GM18907 (cell line): ENCODE results near the gene RPL38.
"Not testable (repeated sequence)": the region's sequence is repeated elsewhere in the genome, so short reads cannot be mapped to it uniquely, and the experiment has no call there.

Experiments
- ATAC-seq: cut with Tn5 transposase; IDR thresholded peaks from one replicate; pipeline ENCODE4 v1.9.1; 2021; ENCODE audit warnings: mild to moderate bottlenecking, moderate library complexity; ENCODE audit not compliant: unreplicated experiment

RPL38 gene

DNA sequence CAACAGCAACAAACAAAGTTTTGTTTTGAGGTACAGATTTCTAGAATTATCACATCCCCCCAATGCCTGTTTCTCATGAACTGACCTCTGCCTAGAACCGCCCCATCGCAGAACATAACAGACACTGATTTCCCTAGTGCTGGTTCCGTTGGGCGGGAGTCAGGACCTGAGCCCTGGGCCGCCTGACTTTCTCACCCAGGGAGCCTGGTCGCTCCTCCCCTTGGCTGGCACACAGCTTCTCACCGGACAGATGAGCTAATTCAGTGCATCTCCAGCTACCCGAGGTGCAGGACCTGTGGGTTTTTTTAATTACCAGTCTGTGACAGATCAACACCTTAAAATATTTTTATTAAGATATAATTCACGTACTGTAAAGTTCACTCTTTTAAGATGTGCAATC is 20.1 kb upstream of the RPL38 start:
- ATAC-seq: no peak

DNA sequence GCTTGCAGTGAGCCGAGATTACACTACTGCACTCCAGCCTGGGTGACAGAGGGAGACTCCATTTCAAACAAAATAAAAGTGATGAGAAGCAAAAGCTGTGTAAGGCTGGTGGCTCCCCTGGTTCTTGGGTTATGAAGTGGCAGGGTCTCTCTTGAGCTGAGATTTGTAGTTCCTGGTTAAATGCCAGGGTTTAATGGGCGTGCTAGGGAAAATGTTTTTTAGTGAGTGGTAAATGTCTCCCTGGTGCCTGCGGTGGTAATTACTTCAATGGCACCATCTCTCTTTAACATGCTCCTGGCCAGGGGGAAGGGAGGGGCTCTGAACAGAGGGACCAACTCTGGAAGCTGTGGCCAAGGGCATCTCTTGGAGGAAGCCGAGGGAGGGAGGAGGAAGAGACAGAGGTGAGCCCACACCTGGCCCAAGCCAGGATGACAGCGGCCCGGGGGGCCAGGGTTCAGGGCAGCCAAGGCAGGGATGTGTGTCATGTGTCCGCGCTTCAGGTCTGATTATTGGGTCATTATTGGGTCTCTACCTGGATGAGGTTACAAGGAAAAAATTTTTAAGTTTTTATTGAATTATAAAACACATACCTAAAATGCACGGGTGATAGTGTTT is 17.8 kb upstream of the RPL38 start:
- no peak for ATAC-seq

DNA sequence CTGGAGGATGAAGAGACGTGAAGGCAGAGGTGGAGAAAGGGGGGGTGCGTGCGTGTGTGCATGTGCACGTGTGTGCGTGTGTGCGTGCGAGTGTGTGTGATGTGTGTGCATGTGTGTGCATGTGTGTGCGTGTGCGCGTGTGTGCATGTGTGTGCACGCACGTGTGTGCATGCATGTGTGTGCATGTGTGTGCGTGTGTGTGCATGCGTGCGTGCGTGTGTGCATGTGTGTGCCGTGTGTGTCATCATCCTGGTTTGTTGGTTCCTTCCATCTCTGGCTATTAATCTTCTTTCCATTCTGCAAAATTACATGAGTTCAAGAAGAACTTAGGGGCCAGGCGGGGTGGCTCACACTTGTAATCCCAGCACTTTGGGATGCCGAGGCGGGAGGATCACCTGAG is 17.0 kb upstream of the RPL38 start:
- ATAC-seq: no peak

DNA sequence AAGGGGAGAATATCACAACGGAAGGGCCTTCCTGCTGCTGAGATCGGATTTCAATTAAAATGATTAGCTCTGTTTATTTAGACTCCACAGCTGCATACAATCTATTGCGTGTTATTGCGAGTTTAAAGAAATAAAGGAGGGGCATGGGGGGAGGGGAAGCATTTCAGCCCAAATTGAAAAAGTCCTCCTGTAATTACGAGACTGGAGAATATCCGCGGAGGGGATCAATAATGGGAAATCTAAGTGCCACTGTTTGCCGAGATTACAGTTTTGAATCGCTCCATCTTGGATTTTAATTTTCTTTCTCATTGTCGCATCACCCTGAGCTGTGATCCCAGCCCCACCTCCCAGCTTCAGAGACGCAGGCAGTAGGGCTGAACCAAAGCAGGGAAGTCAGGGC is 15.7 kb upstream of the RPL38 start:
- no peak for ATAC-seq

DNA sequence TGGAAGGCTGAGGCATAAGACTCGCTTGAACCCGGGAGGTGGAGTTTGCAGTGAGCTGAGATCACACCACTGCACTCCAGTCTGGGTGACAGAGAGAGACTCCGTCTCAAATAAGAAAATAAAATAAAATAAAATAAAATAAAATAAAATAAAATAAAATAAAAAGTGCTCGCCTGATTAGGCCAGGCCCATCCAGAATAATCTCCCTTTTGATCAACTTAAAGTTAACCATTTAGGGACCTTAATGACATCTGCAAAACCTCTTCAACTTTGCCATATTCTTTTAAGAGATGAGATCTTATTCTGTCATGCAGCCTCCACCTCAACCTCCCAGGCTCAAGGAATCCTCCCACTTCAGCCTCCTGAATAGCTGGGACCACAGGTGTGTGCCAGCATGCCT is 14.8 kb upstream of the RPL38 start:
- not testable (repeated sequence) for ATAC-seq

DNA sequence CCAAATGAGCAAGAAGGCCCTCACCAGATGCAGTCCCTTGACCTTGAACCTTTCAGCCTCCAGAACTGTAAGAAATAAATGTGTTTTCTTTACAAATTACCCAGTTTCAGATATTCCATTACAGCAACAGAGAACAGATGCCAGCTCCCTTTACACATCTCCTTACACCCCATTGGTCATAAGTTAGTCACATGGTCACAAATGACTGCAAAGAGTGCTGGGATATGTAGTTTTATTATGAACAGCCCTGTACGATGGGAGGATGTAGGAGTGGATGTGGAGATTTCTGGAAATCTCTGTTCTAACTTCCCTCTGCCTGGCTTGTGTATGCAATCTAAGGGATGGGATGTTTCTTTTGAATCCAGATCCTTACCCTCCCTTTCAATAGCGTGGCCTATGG is 13.3 kb upstream of the RPL38 start:
- ATAC-seq: peak; percentile 41

DNA sequence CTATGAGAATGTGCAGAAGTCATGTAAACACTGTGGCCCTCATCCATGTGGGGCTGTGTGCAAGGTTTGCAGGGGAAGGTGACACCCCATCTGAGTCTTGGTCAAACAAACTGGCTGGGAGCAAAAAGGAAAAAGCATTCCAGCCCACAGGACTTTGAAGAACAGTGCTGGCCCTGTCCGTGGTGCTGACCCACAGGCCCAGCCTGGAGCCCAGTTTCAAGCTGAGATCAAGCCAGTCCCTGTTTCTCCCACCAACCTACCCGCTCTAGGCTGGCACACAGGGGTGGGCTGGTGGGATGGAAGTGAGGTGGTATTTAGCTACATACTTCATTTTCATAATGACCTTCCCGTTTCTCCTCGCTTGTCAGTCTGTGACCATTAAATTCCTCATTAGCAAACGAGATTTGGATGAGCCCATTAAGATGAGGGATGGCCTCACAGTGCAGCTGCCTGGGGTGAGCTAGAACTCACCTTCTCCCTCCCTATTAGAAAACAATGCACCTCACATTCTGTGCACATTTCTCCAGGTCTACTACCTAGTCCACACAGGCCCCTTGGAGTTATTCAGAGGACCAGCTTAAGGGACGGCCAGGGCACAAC is 12.6 kb upstream of the RPL38 start:
- ATAC-seq: no peak

DNA sequence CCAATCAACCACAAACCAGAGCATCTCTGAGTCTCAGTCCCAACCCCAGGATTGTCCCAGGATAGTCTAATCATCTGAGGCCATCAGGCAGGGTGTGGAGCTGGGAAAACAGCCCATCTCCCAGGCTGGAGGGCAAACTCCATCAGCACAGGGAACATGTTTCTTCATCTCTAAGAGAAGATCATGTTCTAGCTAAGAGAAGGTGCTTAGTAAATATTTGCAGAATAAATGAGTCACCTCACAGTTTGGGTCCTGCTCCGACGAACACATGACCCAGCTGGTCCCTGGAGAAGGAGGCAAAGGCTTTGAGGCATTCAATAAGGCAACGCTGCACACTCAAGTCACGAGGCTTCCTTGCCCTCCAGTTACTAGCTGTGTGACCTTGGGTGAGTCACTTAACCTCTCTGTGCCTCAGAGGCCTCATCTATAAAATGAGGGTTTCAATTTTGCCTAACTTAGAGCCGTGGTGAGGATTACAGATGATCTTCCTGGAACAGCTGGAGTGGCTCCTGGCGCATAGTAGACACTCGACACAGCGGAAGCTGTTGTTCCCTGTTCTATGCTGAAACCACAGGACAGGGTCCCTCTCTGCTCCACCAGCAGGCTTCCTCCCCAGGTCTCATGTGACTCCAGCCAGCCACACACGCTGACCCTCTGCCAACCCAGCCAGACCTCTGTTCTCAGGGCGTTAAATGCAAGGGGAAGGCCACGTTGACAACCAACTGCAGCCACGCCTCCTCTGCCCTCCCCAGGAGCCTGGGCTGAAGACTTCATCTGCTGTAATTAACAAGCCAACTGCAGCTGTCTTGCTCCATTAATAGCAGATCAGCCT is 10.3 kb upstream of the RPL38 start:
- ATAC-seq: no peak

DNA sequence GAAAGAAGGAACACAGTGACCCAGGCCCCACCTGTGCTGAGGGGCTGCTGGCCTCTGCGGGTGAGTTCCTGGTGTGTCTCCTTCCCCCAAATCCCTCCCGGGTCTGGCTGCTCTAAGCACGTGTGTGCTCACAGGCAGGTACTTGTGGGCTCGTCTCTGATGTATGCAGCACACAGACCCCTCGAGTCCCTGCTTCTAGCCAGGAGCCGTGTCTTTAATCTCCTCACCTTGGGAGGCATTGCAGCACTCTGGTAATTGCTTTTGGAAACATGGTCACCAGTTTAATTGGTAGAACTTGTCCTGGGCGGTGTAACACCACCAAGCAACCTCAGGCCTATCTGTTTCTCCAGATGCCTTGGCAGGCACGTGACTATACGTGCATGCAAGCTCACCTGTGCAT is 8.8 kb upstream of the RPL38 start:
- no peak for ATAC-seq

DNA sequence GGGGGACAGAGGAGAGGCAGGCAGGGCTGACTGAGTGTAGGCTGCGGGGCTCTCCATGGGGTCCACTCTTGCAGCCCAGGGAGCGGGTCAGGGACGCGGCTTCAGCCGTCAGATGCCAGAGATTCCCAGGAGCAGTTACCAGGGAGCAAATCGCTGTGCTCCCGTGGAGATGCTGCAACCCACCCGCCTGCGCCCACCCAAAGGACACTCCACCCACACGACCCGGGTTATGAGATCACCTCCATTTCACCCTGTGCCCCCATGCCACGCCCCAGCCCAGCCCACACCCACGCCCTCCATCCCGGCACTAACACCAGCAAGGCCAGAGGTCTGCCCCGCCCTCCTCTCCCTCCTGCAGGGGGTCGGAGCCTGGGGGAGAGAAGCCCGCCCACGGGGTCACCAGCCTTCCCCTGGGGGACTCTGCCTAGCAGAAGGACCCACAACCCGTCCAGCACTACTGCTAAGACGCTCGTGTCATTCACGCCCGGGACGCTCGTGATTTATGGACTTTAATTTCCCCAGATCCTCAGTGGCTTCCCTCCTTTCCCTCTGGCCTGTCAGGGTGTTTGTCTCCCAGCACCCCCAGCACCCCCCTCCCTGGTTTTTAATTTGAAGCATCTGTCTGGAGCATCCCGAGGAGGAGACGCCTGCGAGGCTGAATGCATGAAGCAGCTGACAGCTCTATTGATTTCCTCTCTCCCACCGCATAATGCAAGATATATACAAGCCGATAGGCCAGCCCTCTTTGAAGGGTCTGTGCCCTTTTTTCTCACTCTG is 6.7 kb upstream of the RPL38 start:
- ATAC-seq: no peak

DNA sequence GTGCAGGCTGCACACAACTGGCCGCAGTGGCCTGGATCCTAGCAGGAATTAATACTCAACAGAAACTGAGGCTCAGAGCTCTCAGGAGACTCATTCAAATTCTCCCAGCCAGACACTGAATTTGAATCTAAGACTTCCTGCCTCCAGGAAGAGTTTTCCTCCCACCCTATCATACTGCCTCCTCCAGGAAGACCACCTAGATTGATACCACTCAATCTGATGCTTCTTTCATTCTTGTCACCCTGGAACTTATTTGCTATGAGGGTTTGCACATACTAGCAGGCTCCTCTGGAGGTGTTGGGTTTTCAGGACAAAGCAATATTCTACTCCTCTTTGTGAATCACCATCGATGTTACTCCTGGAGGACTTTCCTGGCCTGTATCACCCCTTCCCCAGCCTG is 5.7 kb upstream of the RPL38 start:
- ATAC-seq: no peak

DNA sequence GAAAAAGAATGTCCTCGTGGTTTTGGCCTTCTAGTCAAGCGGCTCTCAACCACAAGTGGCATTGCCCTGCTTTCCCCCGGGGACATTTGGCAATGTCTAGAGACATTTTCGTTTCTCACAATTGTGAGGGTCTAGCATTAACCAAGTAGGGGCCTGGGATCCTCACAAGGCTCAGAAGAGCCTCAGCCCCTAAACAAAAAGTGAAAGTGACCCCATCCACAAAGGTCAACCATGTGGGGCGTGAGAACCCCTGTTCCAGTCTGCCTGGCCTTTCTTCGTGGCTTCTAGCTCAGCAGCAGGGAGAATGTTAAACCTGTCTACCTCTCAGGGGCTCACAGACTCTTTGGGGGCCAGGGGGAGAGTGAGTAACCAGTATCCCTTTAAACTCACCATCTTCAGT is 4.8 kb upstream of the RPL38 start:
- peak; percentile 30 for ATAC-seq

DNA sequence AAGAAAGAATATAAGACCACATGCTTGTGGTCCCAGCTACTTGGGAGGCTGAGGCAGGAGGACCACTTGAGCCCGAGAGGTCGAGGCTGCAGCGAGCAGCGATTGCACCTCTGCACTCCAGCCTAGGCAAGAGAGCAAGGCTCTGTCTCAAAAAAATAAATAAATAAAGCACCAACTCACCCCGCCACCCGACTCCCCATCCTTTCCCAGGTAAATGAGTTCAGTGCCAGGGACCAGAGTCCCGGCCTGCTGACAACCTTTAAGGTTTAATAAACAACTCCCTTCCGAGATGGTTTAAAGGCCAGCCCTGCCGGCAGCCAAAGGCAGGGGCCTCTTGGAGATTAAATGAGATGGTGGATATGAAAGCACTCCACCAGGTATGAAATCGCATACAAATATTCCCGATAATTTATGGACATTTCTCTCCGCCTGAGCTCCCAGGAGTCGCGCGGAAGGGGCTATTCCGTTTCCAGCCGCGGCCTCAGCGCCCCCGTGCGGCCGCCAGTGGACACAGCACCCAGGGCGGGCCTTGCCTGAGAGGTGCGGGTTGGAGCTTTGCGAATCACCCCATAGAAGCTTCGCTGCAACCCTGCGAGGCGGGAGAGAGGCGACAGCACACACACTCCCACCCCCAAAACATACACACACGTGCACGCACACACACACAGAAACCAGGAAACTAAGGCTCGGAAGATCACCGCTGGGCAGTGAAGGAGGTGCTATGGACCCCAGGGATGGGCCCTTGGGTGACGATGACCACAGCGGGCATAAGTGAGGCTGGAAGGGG is 4.0 kb upstream of the RPL38 start:
- no peak for ATAC-seq

DNA sequence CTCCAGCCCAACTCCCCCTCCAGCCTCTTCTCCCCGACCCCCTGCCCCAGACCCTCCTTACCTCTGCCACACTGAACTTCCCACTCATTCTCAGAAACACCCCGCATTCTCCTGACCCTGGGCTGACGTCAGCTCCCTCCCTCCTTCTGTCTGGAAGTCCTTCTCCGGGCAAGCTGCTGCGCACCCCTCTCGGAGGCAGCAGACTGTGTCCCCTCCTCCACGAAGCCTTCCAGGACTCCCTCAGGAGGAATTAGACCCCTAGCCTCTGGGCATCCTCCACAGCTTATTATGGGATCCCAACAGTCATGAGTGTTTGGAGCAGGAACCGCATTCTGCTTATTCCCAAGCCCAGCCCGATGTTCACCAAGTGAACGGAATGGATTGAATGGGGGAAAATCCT is 3.4 kb upstream of the RPL38 start:
- no peak for ATAC-seq

DNA sequence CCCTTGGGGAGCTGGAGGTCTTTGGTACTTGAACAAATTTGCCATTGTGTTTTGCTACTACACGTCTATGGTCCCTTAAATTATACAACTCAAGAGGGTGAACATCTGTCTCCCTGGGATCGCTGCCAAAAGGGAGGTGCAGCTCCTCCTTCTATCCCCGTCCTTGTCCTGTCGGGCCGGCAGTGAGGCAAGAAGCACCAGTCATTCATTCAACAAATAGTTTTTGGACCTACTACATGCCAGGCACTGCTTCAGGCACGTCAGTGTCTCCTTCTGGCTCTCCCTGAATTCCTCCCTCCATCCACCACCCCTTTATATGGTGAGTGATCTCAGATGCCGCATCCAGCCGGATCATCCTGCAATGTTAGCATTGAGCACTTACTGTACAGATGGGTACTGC is 2.2 kb upstream of the RPL38 start:
- no peak for ATAC-seq

DNA sequence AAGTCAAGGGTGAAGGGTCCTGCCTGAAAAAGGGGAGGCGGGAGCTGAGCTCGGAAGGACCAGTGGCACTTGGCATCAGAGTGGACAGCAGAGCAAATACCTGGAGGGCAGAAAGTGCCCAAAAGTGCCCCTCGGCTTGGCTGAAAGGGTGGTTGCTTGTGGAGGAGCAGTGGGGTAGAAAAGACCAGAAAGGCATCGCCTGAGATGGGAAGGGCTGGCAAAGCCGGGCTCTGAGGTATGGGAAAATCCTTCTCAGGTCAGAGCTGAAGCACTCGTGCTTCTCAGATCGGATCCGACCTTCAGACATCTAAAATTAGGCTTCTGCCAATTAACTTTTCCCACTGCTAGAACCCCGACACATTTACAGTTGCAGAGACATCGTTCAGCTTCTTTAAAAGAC is 1.5 kb upstream of the RPL38 start:
- ATAC-seq: no peak

DNA sequence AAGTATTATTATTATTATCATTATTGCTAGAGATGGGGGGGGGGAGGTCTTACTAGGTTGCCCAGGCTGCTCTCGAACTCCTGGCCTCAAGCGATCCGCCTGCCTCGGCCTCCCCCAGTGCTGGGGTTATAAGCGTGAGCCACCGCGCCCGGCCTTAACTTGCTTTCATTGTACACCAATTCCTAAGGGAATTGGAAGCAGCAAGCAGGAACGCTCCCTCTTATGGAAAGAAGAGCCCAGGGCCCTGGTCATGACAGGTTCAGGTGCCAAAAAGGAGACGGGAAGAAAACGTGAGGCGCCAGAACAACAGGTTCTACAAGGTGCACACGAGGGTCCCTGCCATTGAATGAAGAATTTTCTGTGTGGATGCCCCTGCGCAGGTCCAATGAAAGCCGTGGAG is 540 bp upstream of the RPL38 start:
- ATAC-seq: no peak

DNA sequence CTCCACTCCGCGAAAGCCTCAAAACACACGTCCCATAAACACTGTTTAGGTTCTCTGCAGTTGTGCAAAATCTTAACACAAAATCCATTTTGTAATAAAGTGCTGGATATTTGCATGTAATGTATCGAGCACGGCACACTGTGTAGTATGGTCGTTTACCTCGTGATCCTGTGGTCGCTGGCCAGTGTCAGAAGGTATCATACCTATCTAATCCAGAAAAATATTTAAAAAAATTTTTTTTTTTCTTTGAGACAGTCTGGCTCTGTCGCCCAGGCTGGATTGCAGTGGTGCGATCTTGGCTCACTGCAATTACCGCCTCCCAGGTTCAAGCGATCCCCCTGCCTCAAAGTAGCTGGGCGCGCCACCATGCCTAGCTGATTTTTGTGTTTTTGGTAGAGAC is 996 bp downstream of the RPL38 start:
- ATAC-seq: no peak

DNA sequence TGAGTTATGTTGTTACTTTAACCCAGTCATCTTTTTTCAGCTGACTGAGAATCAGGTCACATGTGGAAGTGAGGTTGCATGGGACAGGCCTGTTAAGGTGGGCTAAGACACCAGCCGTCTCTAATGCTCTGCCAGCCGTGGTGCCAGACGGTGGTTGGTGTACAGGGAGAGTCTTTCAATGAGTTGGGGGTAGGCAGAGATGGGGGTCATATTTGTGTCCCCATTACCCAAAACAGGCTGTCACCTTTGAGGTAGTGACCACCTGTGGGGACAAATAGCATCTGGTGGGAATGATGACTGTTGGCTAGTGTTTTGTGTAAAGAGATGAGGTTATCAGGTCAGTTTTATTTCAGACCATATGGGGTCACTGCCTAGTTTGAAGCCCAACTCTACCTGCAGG is 1.8 kb downstream of the RPL38 start:
- no peak for ATAC-seq

DNA sequence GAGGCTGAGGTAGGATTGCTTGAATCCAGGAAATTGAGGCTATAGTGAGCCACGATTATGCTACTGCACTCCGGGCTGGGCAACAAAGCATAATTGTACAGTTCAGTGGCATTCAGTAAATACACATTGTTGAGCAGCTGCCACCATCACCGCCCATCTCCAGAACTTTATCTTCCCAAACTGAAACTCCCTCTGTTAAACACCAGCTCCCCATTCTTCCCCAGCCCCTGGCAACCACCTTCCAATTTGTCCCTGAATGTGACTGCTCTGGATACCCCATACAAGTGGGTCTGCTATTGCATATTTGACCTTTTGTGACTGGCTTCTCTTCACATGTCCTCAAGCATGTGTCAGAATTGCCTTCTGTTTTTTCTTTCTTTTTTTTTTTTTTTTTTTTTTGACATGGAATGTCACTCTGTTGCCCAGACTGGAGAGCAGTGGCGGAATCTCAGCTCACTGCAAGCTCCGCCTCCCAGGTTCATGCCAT is 2.9 kb downstream of the RPL38 start:
- no peak for ATAC-seq
